Measurements from ENCODE around the gene WNT5B. TPM values are rescaled to one million over a fixed set of nuclear protein-coding genes. Genes with fewer than 3 reads are reported as not detected.
A peak's percentile ranks its signal among the peaks of the same experiment; 100 is the strongest.

WNT5B gene
- total and polyA plus RNA-seq, 2 of the 4 experiments (the other 2 are of a cell fraction): 83.7 to 102 TPM

GRCh38 chr12:1590221-1590979 is 38.6 kb upstream of the WNT5B start:
- no peaks in the 10 kb centered on the region for H3K9me3 ChIP-seq (ENCODE audit: control insufficient read depth, insufficient read depth, low read length)
- peak overlapping the region; percentile 20; the same call in 1 of the 2 replicates for H3K4me3 ChIP-seq (ENCODE audit: insufficient read depth, low read depth, low read length)
- peak overlapping the region; percentile 36 for H3K9ac ChIP-seq (ENCODE audit: low read depth, low read length)
- H4K91ac ChIP-seq (ENCODE audit: insufficient read depth, low read depth, low read length): no peak overlapping the region
- peak overlapping the region; percentile 72 for H3K27ac ChIP-seq (ENCODE audit: insufficient read depth, low read length)
- TF ChIP-seq BHLHE40 (IDR thresholded peaks at IDR 0.05; ENCODE audit: low read depth, low read length) (no peak), MAZ (IDR thresholded peaks at IDR 0.05; ENCODE audit: borderline replicate concordance, low read depth, low read length) (no peak), POLR2A (IDR thresholded peaks at IDR 0.05; ENCODE audit: low read depth, low read length) (no peak), FOS (IDR thresholded peaks at IDR 0.05; ENCODE audit: low read depth, low read length) (no peak), USF2 (IDR thresholded peaks at IDR 0.05; ENCODE audit: low read depth, low read length) (no peak), MAFK (IDR thresholded peaks at IDR 0.05; ENCODE audit: low read depth, low read length) (no peak), NFE2L2 (IDR thresholded peaks at IDR 0.05; ENCODE audit: low read depth, low read length) (no peak), RCOR1 (IDR thresholded peaks at IDR 0.05; ENCODE audit: insufficient replicate concordance, low read length) (no peak), ELK1 (IDR thresholded peaks at IDR 0.05; ENCODE audit: borderline replicate concordance, low read depth, low read length) (no peak), SMC3 (IDR thresholded peaks at IDR 0.05; ENCODE audit: low read depth, low read length) (no peak)
- H4K20me1 ChIP-seq (ENCODE audit: insufficient read depth, low read length): peaks cover 70% of the 10 kb centered on the region
- dilution Hi-C loops (cut with HindIII; ENCODE audit: low sequenced_read_pairs, unreplicated experiment): no loop called here
- H3K9me1 ChIP-seq (ENCODE audit: insufficient read depth, low read length): peaks cover 18% of the 10 kb centered on the region
- H3K4me2 ChIP-seq (ENCODE audit: low read depth, low read length): peak overlapping the region; percentile 95
- H3K56ac ChIP-seq (ENCODE audit: extremely low read depth, insufficient read depth, low read length): no peak overlapping the region
- H3K23ac ChIP-seq (ENCODE audit: low read depth, low read length): peak overlapping the region; percentile 13; the same call in 1 of the 2 replicates
- H2AFZ ChIP-seq (replicated peaks; ENCODE audit: low read length, poor library complexity): no peak overlapping the region
- 25% methylated on average over 5 of the region's 12 CpGs; no CpG with 5 or more reads in 1 of the 2 experiments for WGBS, 2 experiments (ENCODE audit: extremely low coverage in 2 of 2, insufficient read length in 1 of 2)
- BruUV-seq (replicated peaks): no TSS peak
- CTCF ChIA-PET: interaction anchor here (1.1 kb wide), 1 partner anchor 473 kb away, joined by 3 read pairs; no protein-coding TSS in a partner anchor
- peaks cover 34 to 80% of the 10 kb centered on the region in 2 experiments for H3K79me1 ChIP-seq (ENCODE audit: low read depth in 1 of 2, low read length in 2 of 2)
- POLR2A ChIA-PET (ENCODE audit: unreplicated experiment): no interaction called here
- peak overlapping the region; percentile 49 for H2BK5ac ChIP-seq (ENCODE audit: low read depth, low read length, poor library complexity, severe bottlenecking)
- intact Hi-C loops (cut with micrococcal nuclease): no loop called here
- ATAC-seq (ENCODE audit: low read depth) (no peak), DNase-seq (peak; percentile 63)
- H3K18ac ChIP-seq (ENCODE audit: low read depth, low read length): no peak overlapping the region
- H2AK5ac ChIP-seq (ENCODE audit: low read depth, low read length): peak overlapping the region; percentile 25
- H3K14ac ChIP-seq (replicated peaks; ENCODE audit: low read depth, low read length): peak overlapping the region; percentile 10; the same call in 1 of the 2 replicates
- H2AK9ac ChIP-seq (replicated peaks; ENCODE audit: low read depth, low read length, poor library complexity): no peak overlapping the region
- H3K4me1 ChIP-seq (ENCODE audit: control insufficient read depth, insufficient read depth, low read length): peaks cover 25% of the 10 kb centered on the region
- in situ Hi-C loops (cut with MboI; ENCODE audit: low sequenced_read_pairs): loop anchor here (25.0 kb wide), 1 partner anchor 678 kb away; no protein-coding TSS in a partner anchor
- no peaks in the 10 kb centered on the region for H3K27me3 ChIP-seq (ENCODE audit: control insufficient read depth, insufficient read depth, low read length)
- no peaks in the 10 kb centered on the region; the same call in 1 of the 2 replicates for H3K36me3 ChIP-seq (ENCODE audit: control insufficient read depth, insufficient read depth, low read length)
- H2BK120ac ChIP-seq (ENCODE audit: low read depth, low read length): no peak overlapping the region
- no peak overlapping the region for H4K8ac ChIP-seq (ENCODE audit: low read depth in 2 of 2, low read length in 2 of 2)
- no peak overlapping the region; the same call in 1 of the 2 replicates for H2BK20ac ChIP-seq (ENCODE audit: low read depth, low read length)
- H3K4ac ChIP-seq (ENCODE audit: low read depth, low read length): no peak overlapping the region; the same call in 1 of the 2 replicates
- no peak overlapping the region for H2BK15ac ChIP-seq (ENCODE audit: low read depth, low read length)
- H4K5ac ChIP-seq (ENCODE audit: low read depth, low read length): no peak overlapping the region
